GM12801 (cell line): Measurements from ENCODE around the gene PRKCZ.

ENCODE experiments used
- TF ChIP-seq, protein P1 (sequence below): IDR thresholded peaks from one replicate; pipeline ENCODE4 v1.5.1; 2011; ENCODE audit warnings: control low read depth; ENCODE audit not compliant: insufficient read length; ENCODE audit errors: extremely low read depth

The PRKCZ gene

DNA sequence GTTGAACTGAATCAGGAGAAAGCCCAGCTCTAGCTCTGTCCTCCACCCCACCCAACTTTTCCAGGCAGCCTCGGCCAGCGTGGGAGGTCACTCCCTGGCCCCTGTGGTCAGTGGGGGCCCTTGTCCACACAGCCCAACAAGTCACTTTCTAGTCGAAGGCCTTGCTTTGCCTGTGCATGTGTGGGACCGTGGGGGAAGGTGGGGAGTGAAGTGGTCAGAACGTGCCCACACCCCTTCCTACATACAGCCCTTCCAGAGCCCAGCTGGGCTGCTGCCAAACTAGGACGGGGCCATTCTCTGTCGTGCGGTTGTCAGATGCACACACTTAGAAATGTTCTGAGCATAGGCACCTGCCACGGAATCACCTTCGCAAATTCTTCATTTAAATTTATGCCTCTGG is 126.4 kb downstream of the PRKCZ start:
- TF ChIP-seq, protein P1, sequence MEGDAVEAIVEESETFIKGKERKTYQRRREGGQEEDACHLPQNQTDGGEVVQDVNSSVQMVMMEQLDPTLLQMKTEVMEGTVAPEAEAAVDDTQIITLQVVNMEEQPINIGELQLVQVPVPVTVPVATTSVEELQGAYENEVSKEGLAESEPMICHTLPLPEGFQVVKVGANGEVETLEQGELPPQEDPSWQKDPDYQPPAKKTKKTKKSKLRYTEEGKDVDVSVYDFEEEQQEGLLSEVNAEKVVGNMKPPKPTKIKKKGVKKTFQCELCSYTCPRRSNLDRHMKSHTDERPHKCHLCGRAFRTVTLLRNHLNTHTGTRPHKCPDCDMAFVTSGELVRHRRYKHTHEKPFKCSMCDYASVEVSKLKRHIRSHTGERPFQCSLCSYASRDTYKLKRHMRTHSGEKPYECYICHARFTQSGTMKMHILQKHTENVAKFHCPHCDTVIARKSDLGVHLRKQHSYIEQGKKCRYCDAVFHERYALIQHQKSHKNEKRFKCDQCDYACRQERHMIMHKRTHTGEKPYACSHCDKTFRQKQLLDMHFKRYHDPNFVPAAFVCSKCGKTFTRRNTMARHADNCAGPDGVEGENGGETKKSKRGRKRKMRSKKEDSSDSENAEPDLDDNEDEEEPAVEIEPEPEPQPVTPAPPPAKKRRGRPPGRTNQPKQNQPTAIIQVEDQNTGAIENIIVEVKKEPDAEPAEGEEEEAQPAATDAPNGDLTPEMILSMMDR, result no peak

- TF ChIP-seq, protein P1, result no peak
Observed at GRCh38 chr1:2177541-2177940, 127.3 kb downstream of the PRKCZ start.

GRCh38 chr1:2177946-2178538 is 127.8 kb downstream of the PRKCZ start:
- TF ChIP-seq, protein P1, result no peak

GRCh38 chr1:2178875-2179274 is 128.7 kb downstream of the PRKCZ start:
- TF ChIP-seq, protein P1, result no peak

DNA sequence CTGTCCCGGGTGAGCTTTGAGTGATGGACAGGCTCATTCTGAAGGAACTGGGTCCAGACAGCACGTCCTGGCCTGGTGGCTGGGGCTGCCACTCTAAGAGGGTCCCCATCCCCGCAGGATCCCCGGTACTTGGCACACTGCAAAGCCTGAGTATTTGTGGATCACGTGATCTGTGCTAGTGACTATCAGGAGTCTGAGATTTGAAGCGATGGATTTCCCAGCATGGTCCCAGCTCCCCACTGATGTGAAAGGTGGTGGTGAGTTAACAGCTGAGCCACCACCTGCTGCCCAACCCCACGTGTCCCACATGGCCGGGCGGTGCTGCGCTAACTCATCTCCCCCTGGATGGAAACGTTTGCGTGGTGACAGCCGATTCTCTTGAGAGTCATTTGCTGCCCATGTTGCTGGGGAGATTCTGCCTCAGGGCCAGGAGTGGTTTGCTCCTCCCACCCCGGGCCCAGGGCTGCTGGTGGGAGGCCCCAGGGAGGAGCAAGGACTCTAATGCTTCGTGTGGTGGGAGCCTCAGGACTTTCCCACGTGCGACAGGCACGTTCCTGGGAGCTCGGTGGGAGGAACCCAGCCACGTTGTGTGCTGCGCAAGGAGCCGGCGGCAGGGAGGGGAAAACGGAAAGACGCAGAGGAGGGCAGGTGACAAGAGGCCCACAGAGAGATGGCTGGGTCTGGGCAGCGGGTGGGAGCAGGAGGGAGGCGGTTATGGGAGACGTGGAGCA is 129.2 kb downstream of the PRKCZ start:
- TF ChIP-seq, protein P1, result no peak

- TF ChIP-seq, protein P1, result no peak
Observed at GRCh38 chr1:2180297-2181245, 130.4 kb downstream of the PRKCZ start.

DNA sequence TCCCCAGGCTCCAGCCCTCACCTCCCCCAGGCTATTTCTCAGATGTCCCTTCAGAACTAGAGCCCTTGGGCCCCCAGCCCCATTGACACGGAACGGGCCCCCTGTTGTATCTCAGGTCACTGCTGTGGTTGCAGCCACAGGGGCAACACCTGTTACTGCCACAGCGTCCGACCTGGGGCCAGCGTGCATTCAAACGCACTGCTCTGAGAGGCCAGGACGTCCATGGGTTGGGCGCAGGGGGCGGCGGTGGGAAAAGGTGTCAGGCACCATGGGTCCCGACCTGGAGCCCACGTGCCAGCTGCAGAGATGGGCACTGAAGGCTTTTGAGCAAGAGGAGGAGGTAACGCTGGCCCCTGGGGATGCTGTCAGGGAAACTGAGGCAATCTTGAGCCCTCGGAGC is 131.1 kb downstream of the PRKCZ start:
- TF ChIP-seq, protein P1, result no peak
